GM19351 (cell line): Measurements from ENCODE around the gene PSMF1.
A peak's percentile ranks its signal among the peaks of the same experiment; 100 is the strongest.

Source experiments
- ATAC-seq: cut with Tn5 transposase; IDR thresholded peaks from one replicate; pipeline ENCODE4 v1.9.1; 2021; ENCODE audit warnings: mild to moderate bottlenecking, moderate library complexity; ENCODE audit not compliant: unreplicated experiment

The PSMF1 gene

GRCh38 chr20:1163653-1164052 lies 45.3 kb downstream of the PSMF1 start:
- ATAC-seq, result no peak

- no peak for ATAC-seq
Observed at GRCh38 chr20:1164871-1165270, 46.5 kb downstream of the PSMF1 start.

- ATAC-seq, result no peak
Observed at GRCh38 chr20:1165521-1165920, 47.1 kb downstream of the PSMF1 start.

- no peak for ATAC-seq
Observed at GRCh38 chr20:1165941-1166340, 47.5 kb downstream of the PSMF1 start.

GRCh38 chr20:1166948-1167720 lies 48.7 kb downstream of the PSMF1 start:
- no peak for ATAC-seq

GRCh38 chr20:1169224-1169623 lies 50.8 kb downstream of the PSMF1 start:
- ATAC-seq, result no peak

GRCh38 chr20:1171461-1172093 lies 53.2 kb downstream of the PSMF1 start:
- ATAC-seq, result no peak

GRCh38 chr20:1173698-1174097 lies 55.3 kb downstream of the PSMF1 start:
- no peak for ATAC-seq

- no peak for ATAC-seq
Observed at GRCh38 chr20:1174787-1175186, 56.4 kb downstream of the PSMF1 start.

GRCh38 chr20:1177680-1178079 lies 59.3 kb downstream of the PSMF1 start:
- ATAC-seq, result no peak

GRCh38 chr20:1178103-1178502 lies 59.7 kb downstream of the PSMF1 start:
- ATAC-seq, result no peak

GRCh38 chr20:1178623-1179022 lies 60.2 kb downstream of the PSMF1 start:
- ATAC-seq, result no peak

GRCh38 chr20:1180949-1181348 lies 62.5 kb downstream of the PSMF1 start:
- ATAC-seq, result no peak

- ATAC-seq, result no peak
Observed at GRCh38 chr20:1182106-1182505, 63.7 kb downstream of the PSMF1 start.

GRCh38 chr20:1183153-1183552 lies 64.8 kb downstream of the PSMF1 start:
- no peak for ATAC-seq

- ATAC-seq, result no peak
Observed at GRCh38 chr20:1184260-1184637, 65.8 kb downstream of the PSMF1 start.

- no peak for ATAC-seq
Observed at GRCh38 chr20:1184638-1185315, 66.4 kb downstream of the PSMF1 start, which contains the start of gene TMEM74B. Gene TMEM74B, minus strand, starts transcription at chr20:1184981. Its CDS starts 1,180 bp downstream, at chr20:1183801.

GRCh38 chr20:1185316-1185741 lies 66.9 kb downstream of the PSMF1 start:
- no peak for ATAC-seq

- ATAC-seq, result peak; percentile 48
Observed at GRCh38 chr20:1185790-1186334, 67.5 kb downstream of the PSMF1 start.

GRCh38 chr20:1186367-1186991 lies 68.1 kb downstream of the PSMF1 start:
- no peak for ATAC-seq

GRCh38 chr20:1187605-1188171 lies 69.3 kb downstream of the PSMF1 start:
- no peak for ATAC-seq
